DND-41 (cell line): ENCODE results near the gene ZFYVE26.

Experiments
- EZH2 ChIP-seq: IDR thresholded peaks from 3 replicates; pipeline ENCODE4 v1.6.1; 2012; ENCODE audit warnings: borderline replicate concordance, low read depth, mild to moderate bottlenecking, moderate library complexity, low read length, inconsistent platforms; ENCODE audit not compliant: severe bottlenecking
- TF ChIP-seq, protein P1 (sequence below): IDR thresholded peaks from 2 replicates; pipeline ENCODE4 v1.5.1; 2012; ENCODE audit warnings: borderline replicate concordance, low read length, moderate library complexity, mild to moderate bottlenecking; ENCODE audit not compliant: poor library complexity, severe bottlenecking; ENCODE audit errors: extremely low read depth

- TF ChIP-seq, protein P1, sequence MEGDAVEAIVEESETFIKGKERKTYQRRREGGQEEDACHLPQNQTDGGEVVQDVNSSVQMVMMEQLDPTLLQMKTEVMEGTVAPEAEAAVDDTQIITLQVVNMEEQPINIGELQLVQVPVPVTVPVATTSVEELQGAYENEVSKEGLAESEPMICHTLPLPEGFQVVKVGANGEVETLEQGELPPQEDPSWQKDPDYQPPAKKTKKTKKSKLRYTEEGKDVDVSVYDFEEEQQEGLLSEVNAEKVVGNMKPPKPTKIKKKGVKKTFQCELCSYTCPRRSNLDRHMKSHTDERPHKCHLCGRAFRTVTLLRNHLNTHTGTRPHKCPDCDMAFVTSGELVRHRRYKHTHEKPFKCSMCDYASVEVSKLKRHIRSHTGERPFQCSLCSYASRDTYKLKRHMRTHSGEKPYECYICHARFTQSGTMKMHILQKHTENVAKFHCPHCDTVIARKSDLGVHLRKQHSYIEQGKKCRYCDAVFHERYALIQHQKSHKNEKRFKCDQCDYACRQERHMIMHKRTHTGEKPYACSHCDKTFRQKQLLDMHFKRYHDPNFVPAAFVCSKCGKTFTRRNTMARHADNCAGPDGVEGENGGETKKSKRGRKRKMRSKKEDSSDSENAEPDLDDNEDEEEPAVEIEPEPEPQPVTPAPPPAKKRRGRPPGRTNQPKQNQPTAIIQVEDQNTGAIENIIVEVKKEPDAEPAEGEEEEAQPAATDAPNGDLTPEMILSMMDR = no peak
- no peak for TF ChIP-seq EZH2
Observed at GRCh38 chr14:67717048-67717447, 99.3 kb downstream of the ZFYVE26 start.
